Sigmoid colon (tissue), 4 donors: Measurements from ENCODE around the gene IL17REL.

Experiments
- CTCF ChIP-seq, 4 experiments: fragments of 450-650 bp in 3 of 4; fragments of 200-600 bp in 1 of 4; IDR thresholded peaks; one replicate each; pipeline ENCODE4 v1.5.1; 2016 to 2019; ENCODE audit warnings: antibody characterized with exemption in 4 of 4, mild to moderate bottlenecking in 3 of 4, moderate library complexity in 2 of 4
- EP300 ChIP-seq, 4 donors: sonication (generic); formaldehyde crosslinking; IDR thresholded peaks; one replicate each; pipeline ENCODE4 v1.6.1; 2017; ENCODE audit warnings: antibody characterized with exemption in 4 of 4
- POLR2A ChIP-seq, 2 donors: fragments of 450-650 bp; IDR thresholded peaks; one replicate each; pipeline ENCODE4 v1.6.1; 2016; ENCODE audit warnings: antibody characterized with exemption in 2 of 2, mild to moderate bottlenecking in 2 of 2, moderate library complexity in 2 of 2
- POLR2AphosphoS5 ChIP-seq, 4 donors: sonication (generic); formaldehyde crosslinking; IDR thresholded peaks; one replicate each; pipeline ENCODE4 v1.6.1; 2017; ENCODE audit warnings: antibody characterized with exemption in 4 of 4

- TF ChIP-seq POLR2AphosphoS5 (IDR thresholded peaks at IDR 0.05) (no peak), CTCF (IDR thresholded peaks at IDR 0.05) (no peak), POLR2A (IDR thresholded peaks at IDR 0.05) (no peak), EP300 (IDR thresholded peaks at IDR 0.05) (no peak)
These were observed 4.6 kb upstream of the IL17REL start for GRCh38 chr22:50016988-50017700.
